ENCODE data around the gene ZNF385B.

DNA sequence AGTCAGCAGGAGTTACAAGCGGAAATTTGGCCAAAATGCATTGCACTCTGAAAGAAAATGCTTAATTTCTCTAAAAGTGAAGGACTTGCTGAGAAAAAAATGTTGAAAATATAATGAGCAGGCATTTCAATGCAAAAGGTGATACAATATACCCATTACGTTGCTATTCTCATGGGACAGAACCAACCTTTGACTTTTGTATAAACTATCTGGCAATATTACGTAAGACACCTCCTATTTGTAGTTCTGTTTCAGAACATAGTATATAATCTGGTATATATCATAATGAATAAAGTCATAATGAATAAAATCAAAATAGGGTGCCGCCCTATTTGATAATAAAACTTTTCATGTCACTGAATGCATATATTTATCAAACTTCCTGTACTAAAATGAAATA, 310.6 kb downstream of the ZNF385B start:
- TF ChIP-seq, protein P1, sequence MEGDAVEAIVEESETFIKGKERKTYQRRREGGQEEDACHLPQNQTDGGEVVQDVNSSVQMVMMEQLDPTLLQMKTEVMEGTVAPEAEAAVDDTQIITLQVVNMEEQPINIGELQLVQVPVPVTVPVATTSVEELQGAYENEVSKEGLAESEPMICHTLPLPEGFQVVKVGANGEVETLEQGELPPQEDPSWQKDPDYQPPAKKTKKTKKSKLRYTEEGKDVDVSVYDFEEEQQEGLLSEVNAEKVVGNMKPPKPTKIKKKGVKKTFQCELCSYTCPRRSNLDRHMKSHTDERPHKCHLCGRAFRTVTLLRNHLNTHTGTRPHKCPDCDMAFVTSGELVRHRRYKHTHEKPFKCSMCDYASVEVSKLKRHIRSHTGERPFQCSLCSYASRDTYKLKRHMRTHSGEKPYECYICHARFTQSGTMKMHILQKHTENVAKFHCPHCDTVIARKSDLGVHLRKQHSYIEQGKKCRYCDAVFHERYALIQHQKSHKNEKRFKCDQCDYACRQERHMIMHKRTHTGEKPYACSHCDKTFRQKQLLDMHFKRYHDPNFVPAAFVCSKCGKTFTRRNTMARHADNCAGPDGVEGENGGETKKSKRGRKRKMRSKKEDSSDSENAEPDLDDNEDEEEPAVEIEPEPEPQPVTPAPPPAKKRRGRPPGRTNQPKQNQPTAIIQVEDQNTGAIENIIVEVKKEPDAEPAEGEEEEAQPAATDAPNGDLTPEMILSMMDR (IDR thresholded peaks at IDR 0.05 in 4 of 5, conservative IDR thresholded peaks at IDR 0.05 in 1 of 5), result no peak
- no peak for TF ChIP-seq POLR2A (IDR thresholded peaks at IDR 0.05)
